Measurements from ENCODE around the gene CLDN16.
A peak's percentile ranks its signal among the peaks of the same experiment; 100 is the strongest.

The CLDN16 gene

GRCh38 chr3:190382082-190382481 lies 5.9 kb upstream of the CLDN16 start:
- Histone ChIP-seq H2AFZ (ENCODE audit: low read depth, low read length) (no peak overlapping the region), H3K27ac (ENCODE audit: low read length) (no peak overlapping the region), H3K27me3 (ENCODE audit: insufficient read depth, low read length, poor library complexity) (no peaks in the 10 kb centered on the region), H3K4me2 (ENCODE audit: insufficient read depth, low read length) (no peak overlapping the region), H3K79me2 (ENCODE audit: insufficient read depth, low read length) (no peaks in the 10 kb centered on the region), H3K36me3 (ENCODE audit: insufficient read depth, low read length) (no peaks in the 10 kb centered on the region), H3K4me3 (ENCODE audit: low read depth in 1 of 2, low read length in 2 of 2) (no peak overlapping the region), H3K9me3 (ENCODE audit: insufficient read depth, low read length, severe bottlenecking) (no peaks in the 10 kb centered on the region), H4K20me1 (ENCODE audit: insufficient read depth, low read length) (no peaks in the 10 kb centered on the region), H3K9ac (ENCODE audit: low read depth, low read length) (no peak overlapping the region), H3K4me1 (ENCODE audit: insufficient read depth, low read length) (no peaks in the 10 kb centered on the region)
- DNase-seq (no peak), ATAC-seq (ENCODE audit: insufficient read depth, low read depth) (no peak)
- TF ChIP-seq CTCF (IDR thresholded peaks at IDR 0.05; ENCODE audit: borderline replicate concordance, extremely low read depth, low read length, poor library complexity, severe bottlenecking) (no peak), EZH2 (IDR thresholded peaks at IDR 0.05; ENCODE audit: borderline replicate concordance, low read depth, low read length, severe bottlenecking) (no peak)

- Histone ChIP-seq H4K20me1 (ENCODE audit: insufficient read depth, low read length) (no peaks in the 10 kb centered on the region), H2AFZ (ENCODE audit: low read depth, low read length) (no peak overlapping the region), H3K4me1 (ENCODE audit: insufficient read depth, low read length) (no peaks in the 10 kb centered on the region), H3K36me3 (ENCODE audit: insufficient read depth, low read length) (no peaks in the 10 kb centered on the region), H3K27ac (ENCODE audit: low read length) (no peak overlapping the region), H3K4me2 (ENCODE audit: insufficient read depth, low read length) (no peak overlapping the region), H3K79me2 (ENCODE audit: insufficient read depth, low read length) (no peaks in the 10 kb centered on the region), H3K9ac (ENCODE audit: low read depth, low read length) (no peak overlapping the region), H3K27me3 (ENCODE audit: insufficient read depth, low read length, poor library complexity) (peaks cover 5% of the 10 kb centered on the region), H3K4me3 (ENCODE audit: low read depth in 1 of 2, low read length in 2 of 2) (no peak overlapping the region), H3K9me3 (ENCODE audit: insufficient read depth, low read length, severe bottlenecking) (no peaks in the 10 kb centered on the region)
- TF ChIP-seq EZH2 (IDR thresholded peaks at IDR 0.05; ENCODE audit: borderline replicate concordance, low read depth, low read length, severe bottlenecking) (no peak), CTCF (IDR thresholded peaks at IDR 0.05; ENCODE audit: borderline replicate concordance, extremely low read depth, low read length, poor library complexity, severe bottlenecking) (peak; percentile 39)
- ATAC-seq (ENCODE audit: insufficient read depth, low read depth) (0 out of 3 replicates have a peak, but pooled peaks have one; percentile 39), DNase-seq (no peak)
Measured at GRCh38 chr3:190384309-190384756, 3.6 kb upstream of the CLDN16 start.

- no peak for TF ChIP-seq EZH2 (IDR thresholded peaks at IDR 0.05; ENCODE audit: borderline replicate concordance, low read depth, low read length, severe bottlenecking)
- no peak for TF ChIP-seq CTCF (IDR thresholded peaks at IDR 0.05; ENCODE audit: borderline replicate concordance, extremely low read depth, low read length, poor library complexity, severe bottlenecking)
- no peaks in the 10 kb centered on the region for H3K4me1 ChIP-seq (ENCODE audit: insufficient read depth, low read length)
- H3K4me3 ChIP-seq (ENCODE audit: low read depth in 1 of 2, low read length in 2 of 2): no peak overlapping the region
- no peak overlapping the region for H3K4me2 ChIP-seq (ENCODE audit: insufficient read depth, low read length)
- H3K79me2 ChIP-seq (ENCODE audit: insufficient read depth, low read length): no peaks in the 10 kb centered on the region
- peaks cover 5% of the 10 kb centered on the region for H3K27me3 ChIP-seq (ENCODE audit: insufficient read depth, low read length, poor library complexity)
- ATAC-seq (ENCODE audit: insufficient read depth, low read depth) (no peak), DNase-seq (no peak)
- H2AFZ ChIP-seq (ENCODE audit: low read depth, low read length): no peak overlapping the region
- no peaks in the 10 kb centered on the region for H3K9me3 ChIP-seq (ENCODE audit: insufficient read depth, low read length, severe bottlenecking)
- H3K27ac ChIP-seq (ENCODE audit: low read length): no peak overlapping the region
- H3K9ac ChIP-seq (ENCODE audit: low read depth, low read length): no peak overlapping the region
- H4K20me1 ChIP-seq (ENCODE audit: insufficient read depth, low read length): no peaks in the 10 kb centered on the region
- H3K36me3 ChIP-seq (ENCODE audit: insufficient read depth, low read length): no peaks in the 10 kb centered on the region
Measured at GRCh38 chr3:190385731-190386688, 2.0 kb upstream of the CLDN16 start.

Data from DND-41 (cell line).